SHP77 treated with DMSO at 0.1 percent for 48 hours (cell line): ENCODE data around the gene SLC1A4.
A peak's percentile ranks its signal among the peaks of the same experiment; 100 is the strongest.
"Not testable (repeated sequence)": the region's sequence is repeated elsewhere in the genome, so short reads cannot be mapped to it uniquely, and the experiment has no call there.

Experiments used
- DNase-seq: peaks from one replicate; lab custom pipeline; 2025; lab: John Stamatoyannopoulos, UW

SLC1A4 gene

DNA sequence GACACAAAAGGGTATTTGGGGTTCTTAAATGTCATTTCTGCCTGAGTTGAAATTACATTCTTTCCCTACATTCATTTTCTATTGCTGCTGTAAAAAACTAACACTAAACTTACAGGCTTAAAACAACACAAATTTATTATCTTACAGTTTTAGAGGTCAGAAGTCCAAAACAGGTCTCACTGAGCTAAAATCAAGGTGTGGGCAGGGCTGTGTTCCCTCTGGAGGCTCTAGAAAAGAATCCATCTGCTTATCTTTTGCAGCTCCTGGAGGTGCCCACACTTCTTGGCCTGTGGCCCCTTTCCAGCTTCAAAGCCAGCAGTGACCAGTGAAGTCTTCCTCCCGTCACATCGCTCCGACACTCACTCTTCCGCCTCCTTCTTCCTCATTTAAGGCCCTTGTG is 23.2 kb upstream of the SLC1A4 start:
- DNase-seq = no peak

DNA sequence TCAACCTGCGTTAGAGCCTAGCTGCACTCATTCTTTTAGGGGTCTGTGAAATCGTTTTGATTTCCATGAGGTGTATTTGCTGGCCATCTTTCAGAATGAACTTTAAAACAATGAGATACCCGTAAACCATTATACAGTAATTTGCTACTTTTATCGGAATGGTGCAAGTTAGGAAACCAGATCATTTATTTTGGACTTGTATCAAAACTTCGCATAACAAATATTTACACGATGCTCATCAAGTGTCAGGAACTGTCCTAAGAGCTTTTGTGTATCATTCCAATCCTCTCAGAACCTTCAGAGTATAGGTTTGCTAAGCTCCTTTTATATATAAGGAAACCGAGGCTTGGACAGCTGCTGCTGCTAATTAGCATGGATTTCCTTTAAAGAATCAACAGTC is 22.4 kb upstream of the SLC1A4 start:
- no peak for DNase-seq

DNA sequence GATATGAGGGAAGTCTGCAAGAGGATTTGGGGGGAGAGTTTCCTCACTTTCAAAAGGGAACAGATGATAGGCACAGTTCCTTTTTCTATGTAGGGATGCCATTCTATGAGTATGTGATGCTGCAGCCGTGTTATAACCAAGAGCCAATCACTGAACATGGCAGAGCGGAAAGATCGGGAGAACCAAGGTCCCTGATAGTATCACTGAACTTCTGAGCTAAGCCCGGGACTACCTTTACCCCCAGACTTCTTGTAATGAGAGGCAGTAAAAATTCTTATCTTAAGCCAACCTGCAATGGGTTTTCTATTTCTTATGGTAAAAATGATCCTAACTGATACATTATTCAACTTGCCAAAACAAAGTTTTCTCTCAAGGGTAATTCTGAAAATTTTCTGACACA is 21.6 kb upstream of the SLC1A4 start:
- DNase-seq = no peak

DNA sequence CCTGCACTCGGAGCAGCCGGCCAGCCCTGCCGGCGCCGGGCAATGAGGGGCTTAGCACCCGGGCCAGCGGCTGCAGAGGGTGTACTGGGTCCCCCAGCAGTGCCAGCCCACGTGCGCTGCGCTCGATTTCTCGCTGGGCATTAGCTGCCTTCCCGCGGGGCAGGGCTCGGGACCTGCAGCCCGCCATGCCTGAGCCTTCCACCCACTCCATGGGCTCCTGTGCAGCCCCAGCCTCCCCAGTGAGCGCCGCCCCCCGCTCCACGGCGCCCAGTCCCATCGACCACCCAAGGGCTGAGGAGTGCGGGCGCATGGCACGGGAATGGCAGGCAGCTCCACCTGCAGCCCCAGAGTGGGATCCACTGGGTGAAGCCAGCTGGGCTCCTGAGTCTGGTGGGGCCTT is 20.1 kb upstream of the SLC1A4 start:
- not testable (repeated sequence) for DNase-seq

DNA sequence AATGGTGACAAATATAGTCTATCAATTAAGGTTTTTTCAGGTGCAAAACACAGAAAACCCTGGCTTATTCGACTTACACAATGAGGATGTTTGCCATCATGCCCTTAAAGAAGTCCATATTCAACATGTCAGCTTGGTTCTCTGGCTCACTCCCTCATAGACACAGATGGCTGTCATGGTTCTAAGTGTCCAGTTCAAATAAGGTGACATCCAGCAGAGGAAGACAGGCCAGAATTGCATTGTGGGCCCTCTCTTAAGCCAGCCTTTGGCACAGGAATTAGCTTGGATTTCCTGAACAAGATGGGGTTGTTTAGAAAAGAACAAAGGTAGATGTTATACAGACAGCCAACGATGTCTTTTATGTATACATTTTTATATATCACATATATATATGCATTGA is 18.7 kb upstream of the SLC1A4 start:
- DNase-seq = no peak

DNA sequence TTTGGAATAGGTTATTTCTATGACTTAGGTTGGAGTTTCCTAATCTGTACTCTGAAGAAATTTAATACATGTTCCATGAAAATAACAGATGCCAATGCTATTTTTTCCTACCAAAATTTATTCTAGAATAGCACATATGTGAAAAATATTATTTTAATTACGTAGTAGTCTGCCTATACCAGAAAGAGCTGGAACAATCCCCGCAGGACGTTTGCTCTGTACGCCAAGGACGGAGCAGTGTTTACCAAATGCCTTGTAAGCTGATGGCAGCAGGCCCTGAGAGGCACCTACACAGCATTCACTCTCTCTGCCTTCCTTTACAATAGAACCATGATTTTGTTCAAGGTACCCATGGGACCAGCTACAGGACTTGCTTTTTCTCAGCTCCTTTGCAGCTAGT is 16.8 kb upstream of the SLC1A4 start:
- DNase-seq = no peak

DNA sequence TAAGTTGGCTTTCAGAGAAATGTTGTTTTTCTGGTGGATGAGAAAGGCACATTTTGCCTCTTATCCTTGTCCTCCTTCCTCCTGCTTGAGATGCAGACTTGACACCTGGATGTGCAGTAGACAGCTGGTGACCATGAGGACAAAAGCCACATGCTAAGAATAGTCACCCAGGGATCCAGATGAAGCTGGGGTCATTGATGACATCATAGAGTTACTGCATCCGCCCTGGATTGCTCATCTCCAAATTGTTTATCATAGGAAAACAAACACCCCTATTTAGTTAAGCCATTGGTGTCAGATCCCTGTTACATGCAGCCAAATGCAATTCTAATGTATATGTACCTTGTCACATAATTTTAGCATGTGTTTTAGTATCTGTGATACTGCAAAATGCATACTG is 16.3 kb upstream of the SLC1A4 start:
- DNase-seq = peak; percentile 47

DNA sequence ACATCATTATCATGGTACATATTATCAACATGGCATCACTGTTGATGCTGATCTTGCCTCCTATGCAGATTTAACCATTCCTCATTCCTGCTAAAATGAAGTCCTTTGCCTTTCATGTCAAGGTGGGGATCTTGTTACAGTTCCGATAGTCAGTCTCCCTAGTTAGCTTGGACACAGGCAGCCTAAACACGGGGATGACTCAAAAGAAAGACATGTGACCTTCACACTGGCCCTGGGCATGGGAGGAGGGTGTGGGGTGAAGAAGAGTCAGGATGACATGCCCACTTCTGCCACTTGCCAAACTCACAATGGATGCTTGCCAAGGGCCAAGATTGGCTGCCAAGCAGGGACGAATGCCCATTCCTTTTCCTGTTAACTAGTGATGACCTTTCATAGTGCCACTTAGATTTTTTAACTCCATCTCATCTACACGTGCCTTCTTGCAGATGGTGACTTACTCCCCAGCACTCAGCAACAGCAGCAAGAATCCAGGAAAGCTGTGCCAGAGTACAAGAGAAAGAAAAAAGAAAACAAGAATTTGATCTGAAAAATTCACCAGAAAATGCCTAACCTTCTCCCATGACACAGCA is 13.9 kb upstream of the SLC1A4 start:
- no peak for DNase-seq

DNA sequence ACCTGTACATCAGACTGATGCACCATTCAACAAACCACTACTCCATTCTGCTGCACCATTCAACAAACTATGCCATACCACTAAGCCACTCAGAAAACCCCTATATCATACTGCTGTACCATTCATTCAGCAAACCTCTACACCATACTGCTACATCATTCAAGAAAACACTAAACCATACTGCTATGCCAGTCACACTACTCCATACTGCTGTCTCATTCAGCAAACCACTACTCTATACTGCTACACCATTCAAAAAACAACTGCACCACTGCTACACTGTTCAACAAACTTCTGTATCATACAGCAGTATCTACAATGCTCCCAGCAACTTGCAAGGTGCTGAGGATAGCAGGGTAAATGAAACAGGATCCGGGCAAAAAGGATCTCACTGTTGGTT is 12.9 kb upstream of the SLC1A4 start:
- DNase-seq = no peak

DNA sequence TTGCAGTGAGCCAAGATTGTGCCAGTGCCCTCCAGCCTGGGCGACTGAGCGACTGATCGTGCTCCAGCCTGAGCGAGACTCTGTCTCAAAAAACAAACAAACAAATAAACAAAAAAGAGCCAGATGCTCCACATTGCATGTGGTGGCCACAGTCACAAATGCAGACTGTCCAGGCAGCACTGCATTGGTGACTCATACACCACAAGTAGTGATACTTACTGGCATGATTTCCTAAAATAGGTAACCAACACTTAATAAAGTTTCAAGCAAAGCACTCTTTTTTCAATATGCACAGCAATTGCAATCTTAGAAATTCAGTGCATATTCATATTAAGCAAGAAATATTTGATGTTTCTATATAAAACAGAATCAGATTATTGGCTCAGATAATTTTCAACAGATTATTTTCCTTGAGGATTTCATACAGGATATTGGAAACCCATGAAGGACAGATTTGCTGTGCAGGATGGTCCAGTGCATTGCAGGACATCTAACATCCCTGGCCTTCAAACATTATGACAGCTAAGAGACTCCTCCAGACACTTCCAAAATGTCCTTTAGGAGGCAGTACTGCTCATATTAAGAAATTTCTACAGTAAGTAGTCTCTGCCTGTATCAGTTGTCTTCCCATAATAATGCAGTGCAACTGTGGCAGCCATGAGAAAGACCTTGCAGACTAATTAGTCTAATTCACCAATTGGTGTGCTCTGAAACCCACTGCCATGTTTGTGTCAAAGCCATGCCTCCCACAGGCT is 10.5 kb upstream of the SLC1A4 start:
- no peak for DNase-seq

DNA sequence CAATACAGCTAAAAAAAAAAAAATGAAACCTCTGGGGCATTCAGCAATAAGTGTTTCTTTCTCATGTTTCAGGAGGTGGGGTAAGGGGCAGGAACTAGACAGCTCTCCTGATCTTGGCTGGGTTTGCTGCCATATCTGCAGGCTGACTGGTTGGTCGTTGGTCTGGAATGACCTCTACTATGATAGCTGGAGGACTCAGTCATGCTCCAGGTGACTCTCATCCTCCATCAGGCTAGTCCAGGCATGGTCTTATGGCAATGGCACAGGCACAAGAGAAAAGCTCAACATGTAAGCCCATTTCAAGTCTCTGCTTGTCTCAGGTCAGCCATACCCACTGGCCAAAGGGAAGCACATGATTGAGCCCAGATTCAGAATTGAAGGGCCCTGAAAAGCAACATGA is 9.5 kb upstream of the SLC1A4 start:
- DNase-seq = no peak

DNA sequence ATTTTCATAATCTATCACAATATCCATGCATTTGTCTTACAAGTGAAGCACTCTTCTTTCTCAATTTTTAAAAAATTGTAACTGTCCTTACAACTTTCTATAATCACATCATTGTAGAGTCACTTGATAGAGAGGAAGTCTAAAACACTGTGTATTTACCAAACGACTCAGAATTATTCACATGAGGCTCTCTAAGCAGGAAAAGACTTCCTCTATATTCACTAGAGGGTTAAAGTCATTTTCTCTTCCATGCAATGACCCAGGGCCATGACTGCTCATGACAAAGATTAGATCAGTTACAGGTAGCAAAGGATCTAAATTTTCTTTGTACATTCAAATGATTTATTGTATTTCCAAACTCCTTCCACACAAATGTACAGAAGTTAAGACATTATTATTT is 9.0 kb upstream of the SLC1A4 start:
- no peak for DNase-seq

DNA sequence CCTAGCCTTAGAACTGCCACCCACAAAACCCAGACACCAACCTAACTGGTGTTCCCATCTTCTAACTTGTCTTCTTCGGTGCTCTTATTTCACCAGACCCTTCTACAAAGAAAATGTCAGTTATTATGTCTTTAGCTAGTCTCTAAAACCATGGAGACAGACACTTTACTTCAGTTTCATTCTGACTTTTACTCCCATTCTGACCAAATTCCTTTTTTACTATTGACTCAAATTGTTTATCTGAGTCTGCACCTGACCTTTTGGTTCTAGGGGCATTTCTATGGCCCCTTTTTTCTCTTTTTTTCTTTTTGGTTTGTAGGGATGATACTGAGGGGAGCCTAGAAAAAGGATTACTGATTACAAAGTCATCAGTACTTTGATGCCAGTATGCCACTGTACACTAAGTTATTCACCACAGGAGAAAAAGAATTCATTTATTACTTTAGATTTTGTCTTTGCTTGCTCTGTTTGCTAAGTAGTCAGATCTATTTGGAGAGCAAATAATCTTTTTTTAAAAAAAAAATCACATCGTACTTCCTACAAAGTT is 6.8 kb upstream of the SLC1A4 start:
- DNase-seq = no peak

DNA sequence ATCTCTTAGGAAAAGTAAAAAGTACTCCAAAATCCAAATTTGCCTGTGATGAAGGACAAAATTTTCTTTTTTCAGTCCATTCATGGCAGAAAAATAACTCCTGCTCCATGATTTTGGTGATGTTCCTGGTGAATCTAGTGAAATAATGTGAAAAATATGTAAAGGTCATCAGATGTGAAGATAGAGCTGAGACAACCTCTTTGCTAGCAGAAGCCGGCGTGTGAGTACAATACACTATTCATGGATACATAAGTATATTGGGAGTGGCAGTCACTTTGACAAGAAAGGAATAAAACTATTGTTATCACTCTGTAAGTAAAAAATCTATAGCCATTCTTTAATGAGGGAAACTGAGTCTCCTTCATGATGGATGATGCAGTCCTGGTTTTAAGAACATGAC is 6.3 kb upstream of the SLC1A4 start:
- no peak for DNase-seq

DNA sequence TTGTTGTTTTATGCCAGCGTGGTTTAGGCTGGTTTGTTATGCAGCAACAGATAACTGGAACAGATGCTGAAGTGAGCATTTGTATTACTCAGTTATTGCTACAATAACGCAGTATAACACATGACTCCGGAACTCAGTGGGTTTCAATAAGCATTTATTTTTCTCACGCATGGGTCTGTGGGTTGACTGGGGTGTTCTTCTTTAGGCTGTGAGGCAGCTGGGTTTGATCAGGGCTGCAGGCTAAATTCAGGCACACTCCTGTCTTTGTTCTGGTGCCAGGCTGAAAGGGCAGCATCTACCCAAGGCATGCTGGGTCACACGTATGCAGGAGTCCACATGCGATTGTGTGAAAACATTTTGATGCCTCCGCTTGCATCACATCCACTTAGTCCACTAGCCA is 3.8 kb upstream of the SLC1A4 start:
- no peak for DNase-seq

DNA sequence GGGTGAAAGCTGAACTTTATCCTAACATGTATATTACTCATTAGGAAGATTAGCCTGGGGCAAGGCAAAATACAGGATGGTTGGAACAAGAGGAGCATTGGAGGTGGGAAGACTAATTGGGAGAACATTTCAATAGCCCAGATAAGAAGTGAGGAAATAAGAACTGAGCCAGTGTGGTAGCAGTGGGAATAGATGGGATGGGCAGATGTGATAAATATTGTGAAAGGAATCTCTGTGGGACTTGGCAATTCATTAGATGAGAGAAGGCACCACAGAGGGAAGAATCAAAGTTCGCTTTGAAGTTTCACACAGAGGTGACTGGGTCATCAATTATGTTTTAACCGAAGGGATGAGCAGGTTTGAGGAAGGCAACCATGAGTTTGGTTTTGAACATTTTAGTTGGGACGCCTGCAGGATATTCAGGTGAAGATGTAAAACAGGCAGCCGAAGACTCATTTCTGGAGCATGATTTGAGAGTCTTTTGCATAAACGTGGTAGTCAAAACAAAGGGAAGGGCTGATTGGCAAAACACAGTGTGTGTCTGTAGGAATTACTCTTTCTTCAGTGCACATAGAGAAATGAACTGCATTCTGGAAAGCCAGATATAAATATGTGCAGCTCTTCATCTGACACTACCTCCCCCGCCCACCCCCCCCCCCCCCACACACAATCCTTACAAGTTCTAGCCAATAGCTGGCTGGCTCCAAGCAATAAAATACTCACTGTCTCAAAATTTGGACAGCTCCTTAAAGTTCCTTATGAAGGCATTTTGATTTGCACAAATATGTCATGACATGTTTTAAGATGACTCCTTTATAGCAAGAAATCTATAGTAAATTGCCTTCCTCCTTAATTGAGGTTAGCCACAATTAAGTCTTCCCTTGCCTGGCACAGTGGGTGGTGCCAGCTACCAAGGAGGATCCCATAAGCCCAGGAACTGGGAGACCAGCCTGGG is 1.9 kb upstream of the SLC1A4 start:
- no peak for DNase-seq

DNA sequence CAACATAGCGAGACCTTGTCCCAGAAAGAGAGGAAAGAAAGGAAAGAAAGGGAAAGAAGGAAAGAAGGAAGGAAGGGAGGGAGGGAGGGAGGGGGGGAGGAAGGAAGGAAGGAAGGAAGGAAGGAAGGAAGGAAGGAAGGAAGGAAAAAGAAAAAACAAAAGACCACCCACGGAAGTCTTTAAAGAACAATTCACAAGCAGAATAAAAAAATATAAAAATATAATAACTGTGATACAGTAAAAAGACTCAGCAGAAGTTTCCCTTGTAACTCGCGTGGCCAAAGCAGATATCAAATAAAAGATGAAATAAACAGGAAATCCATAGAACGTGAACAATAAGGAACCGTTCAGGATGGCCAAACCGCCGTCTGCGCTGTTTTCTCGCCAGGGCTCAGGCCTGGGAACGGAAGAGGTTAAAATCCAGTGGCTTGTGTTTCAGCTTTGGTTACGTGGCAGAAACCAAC is 1.2 kb upstream of the SLC1A4 start:
- no peak for DNase-seq

DNA sequence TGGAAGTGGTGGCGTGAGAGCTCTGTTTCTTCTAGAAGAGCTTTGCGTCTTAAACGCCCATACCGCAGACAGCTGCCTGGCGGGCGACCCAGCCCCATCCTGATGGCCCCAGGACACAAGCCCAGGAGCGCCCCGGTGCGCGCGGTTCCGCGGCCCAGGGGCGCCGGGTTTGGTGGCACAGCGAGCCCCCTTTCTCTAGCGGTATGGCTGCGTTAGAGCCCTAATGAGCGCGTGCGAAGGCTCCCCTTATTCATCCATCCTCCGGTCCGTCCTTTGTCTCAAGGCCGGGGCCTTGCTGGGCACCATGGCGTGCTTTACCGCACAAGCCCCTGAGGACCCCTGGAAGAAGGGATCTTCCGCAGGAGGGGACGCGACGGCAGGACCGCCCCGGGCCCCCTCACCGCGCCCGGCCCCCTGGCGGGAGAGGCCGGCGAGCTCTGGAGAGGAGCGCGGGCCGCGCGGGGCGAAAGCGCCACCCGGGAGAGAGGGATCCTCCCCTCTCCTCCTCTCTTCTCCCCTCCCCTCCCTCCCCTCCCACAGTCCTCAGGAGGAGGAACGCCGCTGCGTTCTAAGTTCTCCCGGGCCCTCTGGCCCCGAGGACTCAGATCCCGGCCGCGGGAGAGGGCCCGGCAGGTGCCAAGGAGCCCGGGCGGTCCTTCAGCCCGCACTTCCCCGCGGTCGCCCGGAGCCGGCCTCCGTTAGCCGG is 626 bp upstream of the SLC1A4 start:
- no peak for DNase-seq

DNA sequence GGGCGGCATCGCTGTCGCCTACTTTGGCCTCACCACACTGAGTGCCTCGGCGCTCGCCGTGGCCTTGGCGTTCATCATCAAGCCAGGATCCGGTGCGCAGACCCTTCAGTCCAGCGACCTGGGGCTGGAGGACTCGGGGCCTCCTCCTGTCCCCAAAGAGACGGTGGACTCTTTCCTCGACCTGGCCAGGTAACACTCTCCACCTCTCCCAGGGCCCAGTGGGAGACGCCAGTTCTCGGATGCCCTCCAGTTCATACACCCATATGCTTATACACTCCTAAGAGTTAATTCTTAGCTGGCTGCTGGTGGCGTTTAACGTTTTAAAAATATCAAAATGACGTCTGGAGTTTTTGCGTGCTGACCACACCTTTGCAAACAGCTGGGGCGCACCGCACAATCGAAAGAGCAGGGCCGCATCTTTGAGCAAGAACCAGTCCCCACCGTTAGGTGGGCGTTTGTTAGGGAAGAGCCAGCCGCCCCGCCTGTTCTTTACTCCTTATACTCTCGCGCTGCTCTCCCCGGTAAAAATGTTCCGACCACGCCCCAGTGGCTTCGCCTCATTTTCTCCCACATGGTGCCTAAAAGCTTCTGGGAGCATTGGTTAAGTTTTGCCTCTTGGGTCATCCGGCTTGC is 899 bp downstream of the SLC1A4 start:
- no peak for DNase-seq

DNA sequence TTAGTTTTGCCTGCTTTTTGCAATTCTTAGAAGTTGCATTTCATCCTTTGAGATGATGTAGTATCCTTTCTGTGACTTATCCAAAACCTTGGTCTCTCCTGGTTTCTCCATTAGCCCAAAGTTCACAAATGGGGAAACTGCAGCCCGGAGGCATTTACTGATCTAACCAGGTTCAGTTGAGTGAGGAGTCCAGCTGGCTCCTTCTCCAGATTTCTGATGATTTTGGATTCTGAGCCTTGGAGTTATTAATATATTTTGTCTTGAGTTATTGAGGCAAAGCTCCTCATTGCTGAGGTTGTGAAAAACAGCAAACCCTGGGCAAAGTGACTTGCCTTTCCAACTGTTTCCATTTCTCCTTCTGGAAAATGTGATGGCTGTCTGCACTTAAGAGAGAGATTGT is 1.7 kb downstream of the SLC1A4 start:
- DNase-seq = no peak

DNA sequence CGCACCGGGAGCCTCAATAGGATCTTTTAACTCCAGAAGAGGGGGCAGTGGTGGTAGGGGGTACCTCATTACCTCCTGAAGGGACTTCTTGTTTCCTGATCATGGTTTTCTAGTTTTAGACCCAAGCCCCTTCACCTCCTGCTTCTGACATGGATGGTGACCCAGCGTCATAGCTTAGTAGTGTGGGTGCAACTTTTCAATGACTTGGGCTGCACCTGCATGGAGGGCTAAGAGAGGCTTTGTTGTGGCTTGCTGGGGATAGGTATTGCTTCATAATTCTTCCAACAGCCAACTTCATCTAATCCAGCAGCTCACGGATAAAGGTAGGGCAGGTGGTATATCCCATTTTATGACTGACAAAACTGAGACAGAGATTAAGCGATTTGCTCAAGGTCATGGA is 3.0 kb downstream of the SLC1A4 start:
- DNase-seq = no peak
